ENCODE results near the gene FOXK1.

- no peak for TF ChIP-seq CTCF (IDR thresholded peaks at IDR 0.05)
- TF ChIP-seq EP300 (IDR thresholded peaks at IDR 0.05): no peak
These were observed 103.9 kb downstream of the FOXK1 start for GRCh38 chr7:4786015-4786414.

All from sigmoid colon (tissue), 4 donors.